Measurements from ENCODE around the gene GPATCH4.

GPATCH4 gene

DNA sequence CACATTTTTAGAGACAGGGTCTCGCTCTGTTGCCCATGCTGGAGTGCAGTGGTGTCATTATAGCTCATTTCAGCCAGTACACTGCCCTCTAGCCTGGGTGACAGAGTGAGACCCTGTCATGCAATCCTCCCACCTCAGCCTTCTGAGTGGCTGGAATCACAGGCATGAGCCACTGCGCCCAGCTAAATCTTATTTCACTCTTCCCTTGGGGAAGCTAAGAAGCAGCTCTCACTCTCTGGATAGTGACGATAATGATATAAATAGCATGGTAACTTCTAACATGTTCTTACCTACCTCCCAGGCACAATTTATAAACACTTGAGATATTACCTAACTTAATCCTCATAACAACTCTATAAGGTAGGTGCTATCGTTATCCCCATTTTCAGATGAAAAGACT is 53.8 kb downstream of the GPATCH4 start:
- DNase-seq (ENCODE audit: low spot score) = no peak

DNA sequence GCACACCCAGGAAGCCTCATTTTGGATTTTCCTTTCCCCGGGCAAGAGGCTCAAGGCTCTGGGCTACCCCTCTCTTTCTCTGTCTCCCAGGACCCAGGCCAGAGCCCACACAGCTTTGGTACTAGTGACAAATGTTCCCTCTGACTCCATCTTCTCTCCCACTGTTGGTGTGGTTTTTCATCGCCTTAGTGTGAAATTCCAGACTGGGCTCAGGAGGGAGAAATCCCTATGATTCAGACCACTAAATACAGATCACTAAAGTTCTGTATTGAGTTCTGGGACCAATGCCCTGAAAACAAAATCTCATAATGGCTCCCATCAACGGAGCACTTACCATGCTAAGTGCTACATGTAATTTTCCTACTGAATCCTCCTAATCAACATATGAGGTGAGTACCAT is 55.0 kb downstream of the GPATCH4 start:
- DNase-seq (ENCODE audit: low spot score) = no peak

DNA sequence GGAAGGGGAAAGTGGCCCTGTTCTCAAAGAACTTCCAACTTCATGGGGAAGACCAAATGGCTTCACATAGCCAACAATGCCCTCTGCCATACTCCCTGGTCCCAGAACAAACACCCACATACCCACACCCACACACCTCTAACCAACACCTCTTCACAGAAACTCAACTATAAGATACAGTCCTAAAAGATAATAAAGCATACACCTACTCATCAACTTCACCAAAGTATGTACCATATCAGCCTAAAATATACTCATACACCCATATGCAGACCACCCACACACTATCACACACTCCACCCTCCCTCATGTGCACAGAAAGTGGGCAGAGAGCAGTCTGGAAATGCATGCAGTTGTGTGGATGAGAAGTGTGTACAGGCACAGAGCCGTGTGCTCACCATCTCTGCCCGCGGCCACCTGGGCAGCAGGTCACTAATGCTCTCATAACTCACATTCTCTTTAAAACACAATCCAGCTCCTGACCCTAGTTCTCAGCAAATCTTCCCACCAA is 56.6 kb downstream of the GPATCH4 start:
- DNase-seq (ENCODE audit: low spot score) = no peak
